ENCODE data around the gene CLSTN2. TPM values are rescaled to one million over a fixed set of nuclear protein-coding genes. Genes with fewer than 3 reads are reported as not detected.

The CLSTN2 gene
- total and polyA plus RNA-seq, 2 of the 8 experiments (the other 6 are each of a cell fraction or from before 2014, with no cell fraction given): 0.39 to 0.52 TPM

- no peak overlapping the region for H3K4ac ChIP-seq (replicated peaks; ENCODE audit: insufficient read length, low read depth, low read length)
- H3K23me2 ChIP-seq (ENCODE audit: low read depth, low read length): no peaks in the 10 kb centered on the region
- DNase-seq (ENCODE audit: low read depth in 1 of 2, low spot score in 2 of 2) (no peak), FAIRE-seq (no peak)
- ChIA-PET POLR2A (ENCODE audit: partially characterized antibody) (no interaction called here), CTCF (ENCODE audit: partially characterized antibody) (interaction anchor here (2.1 kb wide), 1 partner anchor 22 kb away, joined by 5 read pairs; no protein-coding TSS in a partner anchor)
- H4K20me1 ChIP-seq (replicated peaks in 1 of 2; ENCODE audit: control insufficient read depth in 1 of 2, insufficient read depth in 2 of 2, low read length in 2 of 2): no peaks in the 10 kb centered on the region
- peaks cover 0 to 8% (median 0%) of the 10 kb centered on the region in 4 experiments; a peak in 1 of 7 replicates for H3K4me1 ChIP-seq (replicated peaks in 1 of 4; ENCODE audit: control insufficient read depth in 3 of 4, insufficient read depth in 4 of 4, low read length in 3 of 4)
- no peak overlapping the region for H2AFZ ChIP-seq (ENCODE audit: low read length)
- H3K79me1 ChIP-seq (ENCODE audit: low read depth, low read length): no peaks in the 10 kb centered on the region
- no peak overlapping the region for H3K4me3 ChIP-seq (ENCODE audit: extremely low read depth in 1 of 4, insufficient read depth in 2 of 4, low read depth in 3 of 4, low read length in 4 of 4)
- H3K9me3 ChIP-seq (ENCODE audit: insufficient read depth in 2 of 2, low read depth in 1 of 2, low read length in 1 of 2): no peaks in the 10 kb centered on the region
- no peaks in the 10 kb centered on the region for H3K36me3 ChIP-seq (ENCODE audit: control insufficient read depth in 2 of 4, insufficient read depth in 4 of 4, low read length in 3 of 4)
- WGBS, 2 experiments (ENCODE audit: extremely low coverage in 1 of 2, insufficient coverage in 1 of 2, insufficient read length in 1 of 2, insufficient replicate concordance in 2 of 2, low coverage in 1 of 2, low lambda C conversion rate in 2 of 2, missing lambda C conversion rate in 1 of 2): 85% methylated on average over 2 of the region's 2 CpGs; no CpG with 5 or more reads in 1 of the 2 experiments
- H2BK120ac ChIP-seq (replicated peaks; ENCODE audit: low read depth, low read length): no peak overlapping the region
- no peak overlapping the region for H4K8ac ChIP-seq (ENCODE audit: extremely low read depth, insufficient read depth, low read length)
- no peak overlapping the region for H2BK20ac ChIP-seq (ENCODE audit: low read length)
- H3K27me3 ChIP-seq (replicated peaks in 1 of 4; ENCODE audit: control insufficient read depth in 3 of 4, extremely low read depth in 1 of 4, insufficient read depth in 3 of 4, low read length in 3 of 4): no peaks in the 10 kb centered on the region
- H3K18ac ChIP-seq (ENCODE audit: extremely low read depth, low read length): no peak overlapping the region
- H2BK5ac ChIP-seq (ENCODE audit: low read depth, low read length): no peak overlapping the region
- no peak overlapping the region for H3K14ac ChIP-seq (ENCODE audit: insufficient read length)
- no peak overlapping the region for H3K9ac ChIP-seq (replicated peaks in 1 of 4; ENCODE audit: extremely low read depth in 1 of 4, low read depth in 3 of 4, low read length in 3 of 4)
- no peaks in the 10 kb centered on the region for H3K79me2 ChIP-seq (ENCODE audit: control insufficient read depth in 1 of 2, insufficient read depth in 2 of 2, low read length in 2 of 2)
- no peak overlapping the region for H3K27ac ChIP-seq (ENCODE audit: low read depth, low read length)
- no peak overlapping the region for H2AK5ac ChIP-seq (ENCODE audit: low read depth, low read length)
- H4K91ac ChIP-seq (replicated peaks; ENCODE audit: insufficient read length, low read length): no peak overlapping the region
- H2BK15ac ChIP-seq (ENCODE audit: low read length): no peak overlapping the region
- no peak overlapping the region for H3K4me2 ChIP-seq (ENCODE audit: insufficient read depth in 1 of 2, low read depth in 2 of 2, low read length in 2 of 2)
- H3K56ac ChIP-seq (replicated peaks; ENCODE audit: insufficient read length, low read depth, low read length): no peak overlapping the region
- TF ChIP-seq CHD1 (IDR thresholded peaks at IDR 0.05; ENCODE audit: low read depth, low read length): no peak
- H3K23ac ChIP-seq (ENCODE audit: insufficient read length): no peak overlapping the region
- no peak overlapping the region for H4K5ac ChIP-seq (ENCODE audit: insufficient read length, low read depth, low read length)
- no peak overlapping the region for H2BK12ac ChIP-seq (ENCODE audit: low read depth, low read length)
These were observed 179.8 kb downstream of the CLSTN2 start for GRCh38 chr3:140114789-140115080.

All from H1 (cell line).